ENCODE data around the gene PRDM11.

GRCh38 chr11:45280449-45280848 is 134.0 kb downstream of the PRDM11 start:
- TF ChIP-seq CTCF (IDR thresholded peaks at IDR 0.05) (no peak), POLR2AphosphoS5 (IDR thresholded peaks at IDR 0.05) (no peak), POLR2A (IDR thresholded peaks at IDR 0.05) (no peak)

Data from stomach (tissue), 4 donors.